ENCODE measurements around the gene ABCC3.

ABCC3 gene

DNA sequence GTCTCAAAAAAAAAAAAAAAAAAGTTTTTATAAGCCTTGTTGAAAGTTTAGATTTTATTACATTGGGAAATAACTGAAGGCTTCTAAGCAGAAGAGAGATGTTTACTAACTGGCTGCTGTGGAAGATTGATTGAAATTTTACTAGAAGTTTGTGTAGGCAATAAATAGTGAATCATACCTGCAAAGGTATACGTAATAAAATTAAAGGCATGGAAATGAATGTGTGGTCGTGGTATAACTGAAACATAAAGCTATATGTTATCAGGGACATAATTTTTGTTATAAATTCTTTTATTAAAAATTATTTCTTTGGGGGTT, 93.4 kb downstream of the ABCC3 start:
- Histone ChIP-seq H2BK15ac (ENCODE audit: low read length) (no peak overlapping the region), H3K36me3 (replicated peaks in 1 of 2; ENCODE audit: control insufficient read depth in 2 of 2, insufficient read depth in 2 of 2, low read length in 2 of 2) (peaks cover 2 to 56% of the 10 kb centered on the region in 2 donors), H2BK120ac (ENCODE audit: low read depth, low read length) (no peak overlapping the region), H4K8ac (ENCODE audit: low read depth, low read length) (no peak overlapping the region), H2BK12ac (ENCODE audit: low read length) (no peak overlapping the region), H2BK5ac (ENCODE audit: low read length) (no peak overlapping the region), H2AK5ac (ENCODE audit: low read depth, low read length) (no peak overlapping the region), H3K4me1 (ENCODE audit: control insufficient read depth in 2 of 2, insufficient read depth in 1 of 2, low read depth in 1 of 2, low read length in 2 of 2) (peaks cover 0 to 2% of the 10 kb centered on the region in 2 donors), H3K23ac (ENCODE audit: low read depth, low read length, poor library complexity) (no peak overlapping the region), H3K9ac (ENCODE audit: low read depth, low read length, poor library complexity) (no peak overlapping the region), H3K4me2 (ENCODE audit: insufficient read depth, low read length, poor library complexity, severe bottlenecking) (no peak overlapping the region), H3K4me3 (ENCODE audit: low read length in 2 of 2) (no peak overlapping the region), H3K14ac (ENCODE audit: low read length) (no peak overlapping the region), H3K9me3 (replicated peaks in 1 of 2; ENCODE audit: control insufficient read depth in 2 of 2, insufficient read depth in 1 of 2, low read depth in 1 of 2, low read length in 2 of 2) (peaks cover 0 to 2% of the 10 kb centered on the region in 2 donors), H3K27ac (replicated peaks; ENCODE audit: low read length) (no peak overlapping the region), H3K79me1 (ENCODE audit: low read depth, low read length) (peaks cover 5% of the 10 kb centered on the region), H3K27me3 (ENCODE audit: control insufficient read depth in 3 of 3, insufficient read depth in 3 of 3, low read depth in 1 of 3, low read length in 3 of 3) (no peaks in the 10 kb centered on the region), H3K18ac (ENCODE audit: low read length) (no peak overlapping the region), H2AFZ (ENCODE audit: low read length) (no peak overlapping the region), H4K91ac (ENCODE audit: low read depth, low read length, poor library complexity) (no peak overlapping the region), H3K4ac (ENCODE audit: low read length) (no peak overlapping the region)
- no CpG with 5 or more reads among the region's 2 CpGs for WGBS, 2 donors (ENCODE audit: extremely low coverage in 2 of 2, insufficient read length in 2 of 2, insufficient replicate concordance in 1 of 2)
- DNase-seq (ENCODE audit: low spot score), result no peak

- no peak overlapping the region for H3K4ac ChIP-seq (ENCODE audit: low read length)
- H3K9me3 ChIP-seq (replicated peaks in 1 of 2; ENCODE audit: control insufficient read depth in 2 of 2, insufficient read depth in 1 of 2, low read depth in 1 of 2, low read length in 2 of 2), result peaks cover 0 to 2% of the 10 kb centered on the region in 2 donors
- no peak for DNase-seq (ENCODE audit: low spot score)
- H3K18ac ChIP-seq (ENCODE audit: low read length), result no peak overlapping the region
- H2AFZ ChIP-seq (ENCODE audit: low read length), result no peak overlapping the region
- H3K36me3 ChIP-seq (replicated peaks in 1 of 2; ENCODE audit: control insufficient read depth in 2 of 2, insufficient read depth in 2 of 2, low read length in 2 of 2), result peaks cover 2 to 54% of the 10 kb centered on the region in 2 donors
- H3K27ac ChIP-seq (replicated peaks; ENCODE audit: low read length), result no peak overlapping the region
- no peak overlapping the region for H2BK12ac ChIP-seq (ENCODE audit: low read length)
- peaks cover 0 to 2% of the 10 kb centered on the region in 2 donors for H3K4me1 ChIP-seq (ENCODE audit: control insufficient read depth in 2 of 2, insufficient read depth in 1 of 2, low read depth in 1 of 2, low read length in 2 of 2)
- no peak overlapping the region for H3K4me2 ChIP-seq (ENCODE audit: insufficient read depth, low read length, poor library complexity, severe bottlenecking)
- no peak overlapping the region for H4K8ac ChIP-seq (ENCODE audit: low read depth, low read length)
- H4K91ac ChIP-seq (ENCODE audit: low read depth, low read length, poor library complexity), result no peak overlapping the region
- peaks cover 5% of the 10 kb centered on the region for H3K79me1 ChIP-seq (ENCODE audit: low read depth, low read length)
- no peak overlapping the region for H3K9ac ChIP-seq (ENCODE audit: low read depth, low read length, poor library complexity)
- H2BK120ac ChIP-seq (ENCODE audit: low read depth, low read length), result no peak overlapping the region
- H3K4me3 ChIP-seq (ENCODE audit: low read length in 2 of 2), result no peak overlapping the region
- no peak overlapping the region for H2BK15ac ChIP-seq (ENCODE audit: low read length)
- no peaks in the 10 kb centered on the region for H3K27me3 ChIP-seq (ENCODE audit: control insufficient read depth in 3 of 3, insufficient read depth in 3 of 3, low read depth in 1 of 3, low read length in 3 of 3)
- no peak overlapping the region for H2BK5ac ChIP-seq (ENCODE audit: low read length)
- no CpG with 5 or more reads among the region's 5 CpGs for WGBS, 2 donors (ENCODE audit: extremely low coverage in 2 of 2, insufficient read length in 2 of 2, insufficient replicate concordance in 1 of 2)
- no peak overlapping the region for H3K23ac ChIP-seq (ENCODE audit: low read depth, low read length, poor library complexity)
- no peak overlapping the region for H3K14ac ChIP-seq (ENCODE audit: low read length)
- H2AK5ac ChIP-seq (ENCODE audit: low read depth, low read length), result no peak overlapping the region
These were observed 94.4 kb downstream of the ABCC3 start for GRCh38 chr17:50728881-50729765.

DNA sequence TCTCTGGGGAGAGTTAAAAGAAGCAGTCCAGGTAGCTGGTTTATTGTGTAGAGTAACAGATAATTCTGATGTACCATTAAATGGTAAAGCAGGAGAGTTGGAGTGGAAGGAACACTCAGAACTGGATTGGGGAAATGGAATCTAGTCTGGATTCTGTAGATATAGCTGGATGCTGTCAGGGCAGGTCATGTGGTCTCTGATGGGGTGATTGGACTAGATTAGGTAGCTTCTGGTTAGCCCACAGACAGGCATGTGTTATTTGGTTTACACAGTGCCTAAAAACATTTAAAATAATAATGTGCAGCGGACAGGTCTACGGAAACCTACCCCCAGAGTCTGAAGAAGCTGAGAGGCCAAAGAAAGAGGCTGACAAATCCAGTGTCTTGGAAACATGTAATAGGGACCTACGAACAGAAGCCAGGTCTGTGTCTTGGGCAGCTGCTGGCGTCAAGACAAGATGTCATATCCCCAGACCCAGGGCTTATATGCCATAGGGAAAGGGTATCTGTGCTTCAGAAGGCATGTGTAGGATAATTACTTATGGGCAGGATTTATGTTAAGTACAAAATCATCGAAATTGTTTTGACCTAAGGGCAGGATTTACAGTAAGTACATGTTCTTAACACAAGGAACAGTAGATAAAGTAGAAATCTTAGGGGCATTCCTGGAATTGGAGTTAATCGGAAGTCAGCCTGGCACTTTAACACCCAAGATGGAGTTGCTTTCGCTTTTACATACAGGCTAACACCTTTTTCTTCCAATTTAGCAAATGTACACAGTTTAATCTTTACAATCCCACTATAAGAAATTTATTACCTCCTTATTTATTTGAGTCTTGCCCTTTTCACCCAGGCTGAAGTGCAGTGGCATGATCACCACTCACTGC, 97.1 kb downstream of the ABCC3 start:
- H3K9me3 ChIP-seq (replicated peaks in 1 of 2; ENCODE audit: control insufficient read depth in 2 of 2, insufficient read depth in 1 of 2, low read depth in 1 of 2, low read length in 2 of 2), result peaks cover 0 to 2% of the 10 kb centered on the region in 2 donors
- H3K27ac ChIP-seq (replicated peaks; ENCODE audit: low read length), result no peak overlapping the region
- no peak overlapping the region for H3K4me3 ChIP-seq (ENCODE audit: low read length in 2 of 2)
- no peak overlapping the region for H3K4me2 ChIP-seq (ENCODE audit: insufficient read depth, low read length, poor library complexity, severe bottlenecking)
- H3K27me3 ChIP-seq (ENCODE audit: control insufficient read depth in 3 of 3, insufficient read depth in 3 of 3, low read depth in 1 of 3, low read length in 3 of 3), result no peaks in the 10 kb centered on the region
- H4K8ac ChIP-seq (ENCODE audit: low read depth, low read length), result no peak overlapping the region
- peaks cover 0 to 4% of the 10 kb centered on the region in 2 donors for H3K4me1 ChIP-seq (ENCODE audit: control insufficient read depth in 2 of 2, insufficient read depth in 1 of 2, low read depth in 1 of 2, low read length in 2 of 2)
- H2BK5ac ChIP-seq (ENCODE audit: low read length), result no peak overlapping the region
- no peak overlapping the region for H3K14ac ChIP-seq (ENCODE audit: low read length)
- no peak overlapping the region for H2AK5ac ChIP-seq (ENCODE audit: low read depth, low read length)
- no peak overlapping the region for H2BK120ac ChIP-seq (ENCODE audit: low read depth, low read length)
- H3K18ac ChIP-seq (ENCODE audit: low read length), result no peak overlapping the region
- H3K23ac ChIP-seq (ENCODE audit: low read depth, low read length, poor library complexity), result no peak overlapping the region
- no peak overlapping the region for H2AFZ ChIP-seq (ENCODE audit: low read length)
- no peak overlapping the region for H3K4ac ChIP-seq (ENCODE audit: low read length)
- H2BK15ac ChIP-seq (ENCODE audit: low read length), result no peak overlapping the region
- H3K36me3 ChIP-seq (replicated peaks in 1 of 2; ENCODE audit: control insufficient read depth in 2 of 2, insufficient read depth in 2 of 2, low read length in 2 of 2), result peaks cover 2 to 48% of the 10 kb centered on the region in 2 donors
- H4K91ac ChIP-seq (ENCODE audit: low read depth, low read length, poor library complexity), result no peak overlapping the region
- WGBS, 2 donors (ENCODE audit: extremely low coverage in 2 of 2, insufficient read length in 2 of 2, insufficient replicate concordance in 1 of 2), result no CpG with 5 or more reads among the region's 7 CpGs
- peaks cover 7% of the 10 kb centered on the region for H3K79me1 ChIP-seq (ENCODE audit: low read depth, low read length)
- H2BK12ac ChIP-seq (ENCODE audit: low read length), result no peak overlapping the region
- DNase-seq (ENCODE audit: low spot score), result no peak
- H3K9ac ChIP-seq (ENCODE audit: low read depth, low read length, poor library complexity), result no peak overlapping the region

- Histone ChIP-seq H3K18ac (ENCODE audit: low read length) (no peak overlapping the region), H3K36me3 (replicated peaks in 1 of 2; ENCODE audit: control insufficient read depth in 2 of 2, insufficient read depth in 2 of 2, low read length in 2 of 2) (peaks cover 8 to 73% of the 10 kb centered on the region in 2 donors), H4K8ac (ENCODE audit: low read depth, low read length) (no peak overlapping the region), H3K9me3 (replicated peaks in 1 of 2; ENCODE audit: control insufficient read depth in 2 of 2, insufficient read depth in 1 of 2, low read depth in 1 of 2, low read length in 2 of 2) (peaks cover 0 to 3% of the 10 kb centered on the region in 2 donors), H2BK5ac (ENCODE audit: low read length) (no peak overlapping the region), H3K4me1 (ENCODE audit: control insufficient read depth in 2 of 2, insufficient read depth in 1 of 2, low read depth in 1 of 2, low read length in 2 of 2) (peaks cover 0 to 6% of the 10 kb centered on the region in 2 donors), H2AFZ (ENCODE audit: low read length) (no peak overlapping the region), H3K23ac (ENCODE audit: low read depth, low read length, poor library complexity) (no peak overlapping the region), H3K4me2 (ENCODE audit: insufficient read depth, low read length, poor library complexity, severe bottlenecking) (no peak overlapping the region), H3K27ac (replicated peaks; ENCODE audit: low read length) (no peak overlapping the region), H3K27me3 (ENCODE audit: control insufficient read depth in 3 of 3, insufficient read depth in 3 of 3, low read depth in 1 of 3, low read length in 3 of 3) (no peaks in the 10 kb centered on the region), H3K4me3 (ENCODE audit: low read length in 2 of 2) (no peak overlapping the region), H2BK12ac (ENCODE audit: low read length) (no peak overlapping the region), H3K9ac (ENCODE audit: low read depth, low read length, poor library complexity) (no peak overlapping the region), H4K91ac (ENCODE audit: low read depth, low read length, poor library complexity) (no peak overlapping the region), H2BK120ac (ENCODE audit: low read depth, low read length) (no peak overlapping the region), H3K14ac (ENCODE audit: low read length) (no peak overlapping the region), H3K79me1 (ENCODE audit: low read depth, low read length) (peaks cover 4% of the 10 kb centered on the region), H2BK15ac (ENCODE audit: low read length) (no peak overlapping the region), H3K4ac (ENCODE audit: low read length) (no peak overlapping the region), H2AK5ac (ENCODE audit: low read depth, low read length) (no peak overlapping the region)
- WGBS, 2 donors (ENCODE audit: extremely low coverage in 2 of 2, insufficient read length in 2 of 2, insufficient replicate concordance in 1 of 2), result no CpG with 5 or more reads among the region's 3 CpGs
- DNase-seq (ENCODE audit: low spot score), result no peak
These were observed 100.6 kb downstream of the ABCC3 start for GRCh38 chr17:50735287-50735686.

Measured in neuronal stem cell (in vitro differentiated cells).